Left ventricle myocardium inferior (tissue), 1 donor: Measurements from ENCODE around the gene EIF3I. TPM values are rescaled to one million over a fixed set of nuclear protein-coding genes. Genes with fewer than 3 reads are reported as not detected.

Experiments used
- DNase-seq: peaks from one replicate; pipeline ENCODE4 v3.0.0-alpha.2; 2020
- H3K27ac ChIP-seq: fragments of 200-600 bp; replicated peaks from 2 replicates; pipeline ENCODE4 v1.8.0; 2021
- H3K27me3 ChIP-seq: fragments of 200-600 bp; 2 replicates; pipeline ENCODE4 v1.8.0; 2021; ENCODE audit warnings: low read depth
- H3K36me3 ChIP-seq: fragments of 200-600 bp; 2 replicates; pipeline ENCODE4 v1.8.0; 2021
- H3K4me1 ChIP-seq: fragments of 200-600 bp; 2 replicates; pipeline ENCODE4 v1.8.0; 2021
- H3K4me3 ChIP-seq: fragments of 200-600 bp; 2 replicates; pipeline ENCODE4 v1.8.0; 2021; ENCODE audit warnings: mild to moderate bottlenecking, moderate library complexity
- H3K9me3 ChIP-seq: fragments of 200-600 bp; replicated peaks from 2 replicates; pipeline ENCODE4 v1.8.0; 2021
- intact Hi-C: fragments of 100-400 bp; cut with micrococcal nuclease; formaldehyde crosslinking; loops from one replicate; pipeline ENCODE4 v1.11.0; 2022
- total RNA-seq: library from RNA; stranded (reverse); fragmentation: NEBNext Ultra II Directional; extraction: Animal tissue kit (Norgen Biotek cat#: 25700); gene quantifications from one replicate; pipeline ENCODE4 v1.2.1, GENCODE V29; 2021
- TF ChIP-seq, protein P1 (sequence below): fragments of 200-600 bp; IDR thresholded peaks from 2 replicates; pipeline ENCODE4 v1.8.0; 2021; ENCODE audit warnings: antibody characterized with exemption, mild to moderate bottlenecking, borderline replicate concordance
- donor health status: DM: no; HTN: yes; CAD: no; lungs with severe emphysema.

EIF3I gene
- total RNA-seq, 1 donor from 2014 or later: 91.1 TPM

DNA sequence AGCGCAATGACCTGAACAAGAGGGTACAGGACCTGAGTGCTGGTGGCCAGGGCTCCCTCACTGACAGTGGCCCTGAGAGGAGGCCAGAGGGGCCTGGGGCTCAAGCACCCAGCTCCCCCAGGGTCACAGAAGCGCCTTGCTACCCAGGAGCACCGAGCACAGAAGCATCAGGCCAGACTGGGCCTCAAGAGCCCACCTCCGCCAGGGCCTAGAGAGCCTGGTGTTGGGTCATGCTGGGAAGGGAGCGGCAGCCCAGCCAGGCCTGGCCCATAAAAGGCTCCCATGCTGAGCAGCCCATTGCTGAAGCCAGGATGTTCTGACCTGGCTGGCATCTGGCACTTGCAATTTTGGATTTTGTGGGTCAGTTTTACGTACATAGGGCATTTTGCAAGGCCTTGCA lies 27.2 kb upstream of the EIF3I start:
- TF ChIP-seq, protein P1, sequence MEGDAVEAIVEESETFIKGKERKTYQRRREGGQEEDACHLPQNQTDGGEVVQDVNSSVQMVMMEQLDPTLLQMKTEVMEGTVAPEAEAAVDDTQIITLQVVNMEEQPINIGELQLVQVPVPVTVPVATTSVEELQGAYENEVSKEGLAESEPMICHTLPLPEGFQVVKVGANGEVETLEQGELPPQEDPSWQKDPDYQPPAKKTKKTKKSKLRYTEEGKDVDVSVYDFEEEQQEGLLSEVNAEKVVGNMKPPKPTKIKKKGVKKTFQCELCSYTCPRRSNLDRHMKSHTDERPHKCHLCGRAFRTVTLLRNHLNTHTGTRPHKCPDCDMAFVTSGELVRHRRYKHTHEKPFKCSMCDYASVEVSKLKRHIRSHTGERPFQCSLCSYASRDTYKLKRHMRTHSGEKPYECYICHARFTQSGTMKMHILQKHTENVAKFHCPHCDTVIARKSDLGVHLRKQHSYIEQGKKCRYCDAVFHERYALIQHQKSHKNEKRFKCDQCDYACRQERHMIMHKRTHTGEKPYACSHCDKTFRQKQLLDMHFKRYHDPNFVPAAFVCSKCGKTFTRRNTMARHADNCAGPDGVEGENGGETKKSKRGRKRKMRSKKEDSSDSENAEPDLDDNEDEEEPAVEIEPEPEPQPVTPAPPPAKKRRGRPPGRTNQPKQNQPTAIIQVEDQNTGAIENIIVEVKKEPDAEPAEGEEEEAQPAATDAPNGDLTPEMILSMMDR: no peak
- Histone ChIP-seq H3K27me3 (no peaks in the 10 kb centered on the region), H3K9me3 (no peaks in the 10 kb centered on the region), H3K4me1 (peaks cover 44% of the 10 kb centered on the region), H3K4me3 (no peak overlapping the region), H3K36me3 (peaks cover 78% of the 10 kb centered on the region), H3K27ac (no peak overlapping the region)
- intact Hi-C loops: no loop called here
- DNase-seq: no peak

DNA sequence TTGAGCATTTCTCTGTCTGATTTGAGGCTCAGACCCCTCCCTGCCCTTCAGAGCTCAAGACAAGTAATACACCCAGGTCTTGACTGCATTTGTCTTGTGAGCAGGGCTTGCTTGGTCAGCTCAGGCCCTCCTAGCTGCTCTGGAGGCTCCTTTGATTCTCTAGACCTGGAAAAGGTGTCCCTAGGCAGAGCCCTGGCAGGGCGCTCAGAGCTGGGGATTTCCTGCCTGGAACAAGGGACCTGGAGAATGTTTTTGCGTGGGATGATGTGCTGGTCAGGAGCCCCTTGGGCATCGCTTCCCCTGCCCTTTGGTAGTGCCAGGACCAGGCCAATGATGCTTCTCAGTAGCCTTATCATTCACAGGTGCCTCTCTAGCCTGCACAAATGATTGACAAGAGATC lies 26.7 kb upstream of the EIF3I start:
- peaks cover 49% of the 10 kb centered on the region for H3K4me1 ChIP-seq
- no peak overlapping the region for H3K4me3 ChIP-seq
- intact Hi-C loops: no loop called here
- no peak for DNase-seq
- H3K36me3 ChIP-seq: peaks cover 72% of the 10 kb centered on the region
- H3K27ac ChIP-seq: no peak overlapping the region
- TF ChIP-seq, protein P1: no peak
- H3K27me3 ChIP-seq: no peaks in the 10 kb centered on the region
- no peaks in the 10 kb centered on the region for H3K9me3 ChIP-seq

DNA sequence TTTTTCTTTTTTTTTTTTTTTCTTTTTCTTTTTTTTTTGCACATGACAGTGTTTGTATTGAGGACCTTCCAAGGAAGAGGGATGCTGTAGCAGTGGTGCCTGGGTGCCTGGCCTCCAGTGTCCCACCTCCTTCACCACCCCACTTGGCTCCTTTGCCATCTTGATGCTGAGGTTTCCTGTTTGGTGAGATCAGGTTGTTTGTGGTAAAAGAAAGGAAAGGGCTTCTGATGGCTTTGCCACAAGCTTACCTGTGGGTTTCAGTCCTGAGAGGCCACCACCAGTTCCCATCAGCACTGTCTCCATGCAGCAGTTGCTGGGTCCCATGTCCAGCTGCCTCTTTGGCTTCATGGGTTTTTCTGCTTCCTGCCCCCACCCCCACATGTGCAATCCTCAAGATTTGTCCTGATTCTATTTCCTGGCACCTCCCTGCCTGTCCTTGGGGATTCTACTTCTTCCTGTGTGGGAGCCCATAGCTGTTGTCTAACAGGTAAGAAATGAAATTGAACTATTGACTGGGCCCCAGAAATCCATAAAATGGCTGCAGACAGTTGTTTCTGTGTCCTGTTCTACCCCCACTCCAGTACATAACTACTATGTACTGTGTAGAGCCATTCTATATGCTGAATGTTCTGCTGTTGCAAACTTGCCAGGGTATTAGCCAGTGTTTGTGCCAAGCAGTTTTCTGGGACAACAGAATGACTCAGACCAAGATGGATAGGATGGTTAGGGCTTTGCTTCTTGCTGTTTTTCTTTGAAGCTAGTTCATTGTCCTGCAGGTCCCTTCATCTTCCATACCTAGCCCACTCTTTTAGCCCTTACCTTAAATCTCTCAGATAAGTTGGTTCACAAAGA lies 26.0 kb upstream of the EIF3I start:
- no peak for DNase-seq
- intact Hi-C loops: no loop called here
- Histone ChIP-seq H3K36me3 (peaks cover 66% of the 10 kb centered on the region), H3K9me3 (no peaks in the 10 kb centered on the region), H3K27me3 (no peaks in the 10 kb centered on the region), H3K4me3 (no peak overlapping the region), H3K4me1 (peaks cover 53% of the 10 kb centered on the region), H3K27ac (no peak overlapping the region)
- TF ChIP-seq, protein P1: no peak

DNA sequence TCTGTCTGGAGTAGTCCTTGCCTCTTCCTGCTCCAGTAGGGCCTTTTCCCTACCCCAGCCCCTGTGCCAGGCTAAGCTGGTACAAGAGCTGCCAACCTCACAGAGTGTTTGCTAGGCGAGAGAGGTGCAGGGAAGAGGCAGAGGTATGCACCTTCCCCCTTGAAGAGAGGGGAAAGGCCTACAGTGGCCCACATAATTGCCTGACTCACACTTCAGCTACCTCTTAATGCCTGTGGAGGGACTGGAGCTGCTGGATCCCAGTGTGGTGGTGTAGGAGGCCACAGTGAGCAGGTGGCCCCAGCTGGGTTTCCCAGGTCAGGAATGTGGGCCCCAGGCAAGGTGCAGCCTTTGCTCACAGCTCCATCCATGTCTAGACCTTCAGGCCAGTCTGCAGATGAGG lies 25.1 kb upstream of the EIF3I start:
- Histone ChIP-seq H3K9me3 (no peaks in the 10 kb centered on the region), H3K4me3 (no peak overlapping the region), H3K27me3 (no peaks in the 10 kb centered on the region), H3K27ac (peak overlapping the region; percentile 91), H3K4me1 (peaks cover 61% of the 10 kb centered on the region), H3K36me3 (peaks cover 57% of the 10 kb centered on the region)
- TF ChIP-seq, protein P1: no peak
- DNase-seq: no peak
- intact Hi-C loops: no loop called here

DNA sequence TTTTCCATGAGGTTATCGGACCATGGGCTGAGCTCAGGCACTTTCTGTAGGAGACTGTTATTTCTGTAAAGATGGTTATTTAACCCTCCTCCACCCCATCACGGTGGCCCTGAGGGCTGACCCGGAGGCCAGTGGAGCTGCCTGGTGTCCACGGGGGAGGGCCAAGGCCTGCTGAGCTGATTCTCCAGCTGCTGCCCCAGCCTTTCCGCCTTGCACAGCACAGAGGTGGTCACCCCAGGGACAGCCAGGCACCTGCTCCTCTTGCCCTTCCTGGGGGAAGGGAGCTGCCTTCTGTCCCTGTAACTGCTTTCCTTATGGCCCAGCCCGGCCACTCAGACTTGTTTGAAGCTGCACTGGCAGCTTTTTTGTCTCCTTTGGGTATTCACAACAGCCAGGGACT lies 24.4 kb upstream of the EIF3I start:
- H3K9me3 ChIP-seq: no peaks in the 10 kb centered on the region
- intact Hi-C loops: no loop called here
- TF ChIP-seq, protein P1: no peak
- H3K36me3 ChIP-seq: peaks cover 49% of the 10 kb centered on the region
- no peak for DNase-seq
- H3K27me3 ChIP-seq: no peaks in the 10 kb centered on the region
- peak overlapping the region; percentile 91 for H3K27ac ChIP-seq
- H3K4me3 ChIP-seq: no peak overlapping the region
- peaks cover 65% of the 10 kb centered on the region for H3K4me1 ChIP-seq
